Fibroblast of skin of abdomen (primary cell): ENCODE measurements around the gene PDE4A.
"Not testable (repeated sequence)": the region's sequence is repeated elsewhere in the genome, so short reads cannot be mapped to it uniquely, and the experiment has no call there.

Experiments
- DNase-seq: peaks from one replicate; pipeline ENCODE4 v3.0.0-alpha.2; 2013

The PDE4A gene

GRCh38 chr19:10424011-10424637 is 3.8 kb downstream of the PDE4A start:
- peak; percentile 69 for DNase-seq

GRCh38 chr19:10427169-10427568 is 6.8 kb downstream of the PDE4A start:
- DNase-seq = no peak

- DNase-seq = no peak
Measured at GRCh38 chr19:10428996-10429381, 8.7 kb downstream of the PDE4A start.

DNA sequence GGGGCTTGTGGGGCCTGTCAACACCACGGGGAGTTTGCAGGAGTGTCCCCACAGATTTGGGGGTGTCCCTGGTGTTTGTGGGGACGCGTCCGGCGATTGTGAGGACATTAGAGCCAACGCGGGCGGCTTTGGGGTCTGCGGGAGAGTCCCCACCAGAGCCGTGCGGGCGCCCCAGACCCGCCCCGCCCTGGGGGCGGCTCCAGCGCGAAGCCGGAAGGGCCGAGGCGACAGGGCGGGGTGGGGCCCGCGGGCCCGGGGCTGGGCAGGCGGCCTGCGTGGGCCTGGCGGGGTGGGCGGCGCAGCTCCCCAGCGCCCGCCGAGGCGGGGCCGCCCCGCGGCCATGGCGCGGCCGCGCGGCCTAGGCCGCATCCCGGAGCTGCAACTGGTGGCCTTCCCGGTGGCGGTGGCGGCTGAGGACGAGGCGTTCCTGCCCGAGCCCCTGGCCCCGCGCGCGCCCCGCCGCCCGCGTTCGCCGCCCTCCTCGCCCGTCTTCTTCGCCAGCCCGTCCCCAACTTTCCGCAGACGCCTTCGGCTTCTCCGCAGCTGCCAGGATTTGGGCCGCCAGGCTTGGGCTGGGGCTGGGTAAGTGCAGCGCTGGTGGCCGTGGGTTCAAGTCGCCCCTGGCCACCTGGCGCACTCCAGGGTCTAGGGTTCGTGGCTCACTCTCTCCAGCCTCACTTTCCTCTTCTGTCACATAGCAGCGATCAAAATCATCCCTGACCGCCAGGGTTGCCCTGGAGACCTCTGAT is 10.3 kb downstream of the PDE4A start:
- DNase-seq = no peak

DNA sequence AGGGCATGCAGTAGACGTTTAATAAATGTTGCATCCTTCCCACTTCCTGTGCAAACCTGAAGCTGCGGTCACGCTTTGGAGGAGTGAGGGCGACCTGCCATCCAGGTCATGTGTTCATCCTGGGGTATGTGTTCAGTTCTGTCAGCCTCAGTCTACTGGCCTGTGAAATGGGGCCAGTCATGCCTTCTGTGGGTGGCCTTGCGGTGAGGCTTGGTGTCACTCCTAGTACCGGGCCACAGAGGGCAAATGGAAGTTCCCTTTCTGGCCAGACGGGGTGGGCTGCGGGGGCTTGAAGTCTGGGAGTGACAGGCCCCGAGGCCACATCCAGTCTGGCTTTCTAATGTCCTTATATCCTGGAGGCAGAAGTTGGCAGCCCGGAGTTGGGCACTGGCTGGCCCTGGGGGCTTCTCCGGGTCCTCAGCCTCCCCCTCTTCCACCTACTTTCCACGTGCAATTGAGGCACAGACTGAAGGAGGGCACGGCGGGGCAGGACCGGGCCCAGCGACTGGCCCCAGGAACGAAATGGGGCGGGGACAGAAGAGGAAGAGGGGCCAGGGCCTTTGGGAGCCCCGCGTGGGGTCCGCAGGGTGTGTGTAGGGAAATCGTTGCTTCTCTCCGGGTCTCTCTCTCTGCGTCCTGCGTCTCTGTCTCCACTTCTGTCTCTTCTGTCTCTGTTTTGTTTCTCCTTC is 11.1 kb downstream of the PDE4A start:
- no peak for DNase-seq

- DNase-seq = no peak
Measured at GRCh38 chr19:10431943-10432735, 11.8 kb downstream of the PDE4A start.

- DNase-seq = no peak
Measured at GRCh38 chr19:10432736-10433130, 12.4 kb downstream of the PDE4A start.

DNA sequence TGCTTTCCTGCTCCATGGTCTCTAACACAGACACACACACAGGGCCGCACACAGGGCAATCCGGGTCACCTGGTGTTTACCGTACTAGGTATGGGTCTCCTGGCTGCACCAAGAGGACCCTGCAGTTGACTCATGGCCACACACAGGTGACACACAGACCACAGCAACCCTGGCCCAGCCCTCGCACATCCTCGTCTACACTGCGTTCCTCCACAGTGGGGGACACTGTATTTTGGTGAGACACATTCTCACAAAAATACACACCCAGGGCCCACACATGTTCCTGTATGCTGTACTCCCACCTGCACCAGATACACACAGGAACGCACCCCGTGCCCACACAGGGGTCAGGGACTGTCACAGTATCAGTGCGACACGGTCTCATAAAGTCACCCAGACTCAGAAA is 12.8 kb downstream of the PDE4A start:
- no peak for DNase-seq

DNA sequence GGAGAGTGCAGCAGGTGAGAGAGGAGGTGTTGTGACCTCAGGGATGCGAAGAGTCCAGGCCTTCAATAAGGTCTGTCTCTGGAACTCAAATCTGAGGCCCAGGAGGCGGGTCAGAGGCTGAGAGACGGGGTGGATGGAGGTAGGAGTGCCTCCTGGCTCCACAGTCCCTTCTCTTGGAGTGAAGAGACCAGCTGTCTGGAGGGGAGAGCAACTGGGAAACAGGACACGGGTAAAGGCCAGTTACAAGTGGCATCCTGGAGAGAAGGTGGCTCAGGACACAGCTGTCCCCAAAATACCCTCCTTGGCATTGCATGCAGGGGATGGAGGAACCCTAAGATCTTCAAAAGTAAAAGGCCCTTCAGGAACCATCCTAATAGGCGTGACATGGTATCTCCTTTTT is 19.2 kb downstream of the PDE4A start:
- no peak for DNase-seq

DNA sequence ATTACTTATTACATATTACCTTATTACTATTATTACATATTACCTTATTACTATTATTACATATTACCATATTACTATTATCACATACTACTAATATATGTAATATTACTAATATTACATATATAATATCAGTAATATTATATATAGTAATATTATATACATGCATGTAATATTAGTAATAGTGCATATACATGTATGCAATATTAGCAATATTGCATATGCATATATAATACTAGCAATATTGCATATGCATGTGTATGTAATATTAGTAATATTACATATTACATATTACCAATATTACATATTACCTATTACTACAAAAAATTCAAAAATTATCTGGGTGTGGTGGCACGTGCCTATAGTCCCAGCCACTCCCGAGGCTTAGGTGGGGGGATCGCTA is 22.4 kb downstream of the PDE4A start:
- DNase-seq = no peak

- DNase-seq = no peak
Measured at GRCh38 chr19:10449037-10449436, 28.7 kb downstream of the PDE4A start.

DNA sequence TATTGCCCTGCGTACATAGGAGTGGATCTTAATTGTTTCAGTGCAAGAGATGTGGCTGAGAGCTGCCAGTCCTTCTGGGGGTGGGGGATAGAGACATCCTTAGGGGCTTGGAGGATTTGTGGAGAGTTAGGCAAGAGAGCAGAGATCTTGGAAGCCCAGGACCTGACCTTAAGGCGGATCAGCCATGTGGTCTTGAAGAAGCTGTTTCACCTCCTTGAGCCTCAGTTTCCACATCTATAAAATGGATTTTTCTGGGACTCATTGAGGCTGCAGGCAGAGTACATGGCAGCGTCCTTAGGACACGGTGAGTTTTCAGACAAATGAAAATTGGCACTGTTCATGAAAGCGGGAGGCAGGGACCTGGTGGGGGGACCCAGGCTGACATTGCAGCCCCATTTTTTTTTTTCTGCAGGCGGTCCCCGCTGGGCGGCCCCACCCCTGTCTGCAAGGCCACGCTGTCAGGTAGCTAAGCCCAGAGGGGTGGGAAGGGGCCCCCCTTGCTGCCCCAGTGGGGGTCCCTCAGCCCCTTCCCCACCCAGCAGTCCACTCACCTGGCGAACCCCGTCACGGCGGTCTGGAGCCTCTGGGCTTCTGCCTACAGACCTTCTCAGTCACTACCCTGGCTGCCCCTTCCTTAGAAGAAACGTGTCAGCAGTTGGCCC is 30.0 kb downstream of the PDE4A start:
- no peak for DNase-seq

DNA sequence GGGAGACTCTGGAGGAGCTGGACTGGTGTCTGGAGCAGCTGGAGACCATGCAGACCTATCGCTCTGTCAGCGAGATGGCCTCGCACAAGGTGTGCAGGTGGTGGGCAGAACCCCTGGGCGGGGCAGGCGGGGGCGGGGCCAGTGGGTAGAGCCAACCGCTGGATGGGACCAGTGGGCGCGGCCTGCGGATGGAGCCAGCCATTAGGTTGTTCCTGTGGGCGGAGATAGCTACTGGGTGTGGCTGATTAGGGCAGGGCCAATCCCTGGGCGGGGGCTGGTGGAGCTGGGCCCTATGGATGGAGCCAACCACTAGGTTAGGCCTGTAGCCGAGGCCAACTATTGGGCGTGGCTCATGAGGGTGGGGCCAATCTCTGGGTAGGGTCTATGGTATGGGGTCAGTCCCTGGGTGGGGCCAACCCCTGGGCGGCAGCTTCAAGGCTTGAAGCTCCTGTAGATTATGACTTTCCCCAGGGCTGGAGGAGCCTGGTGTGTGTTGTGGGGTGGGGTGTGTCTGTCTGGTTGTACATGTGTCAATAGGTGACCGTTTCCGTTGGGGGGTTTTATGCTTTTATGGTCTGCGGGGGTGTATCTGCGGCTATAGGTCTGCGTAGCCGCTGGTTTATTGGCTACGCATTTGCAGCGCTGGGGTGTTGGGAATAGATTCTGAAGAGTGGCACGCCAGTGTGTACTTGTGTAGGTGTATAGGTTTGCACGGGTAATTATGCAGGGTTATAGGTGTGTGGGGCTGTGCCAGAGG is 30.7 kb downstream of the PDE4A start:
- DNase-seq = no peak

- DNase-seq = no peak
Measured at GRCh38 chr19:10452726-10453618, 32.6 kb downstream of the PDE4A start.

- DNase-seq = no peak
Measured at GRCh38 chr19:10453852-10454251, 33.5 kb downstream of the PDE4A start.

DNA sequence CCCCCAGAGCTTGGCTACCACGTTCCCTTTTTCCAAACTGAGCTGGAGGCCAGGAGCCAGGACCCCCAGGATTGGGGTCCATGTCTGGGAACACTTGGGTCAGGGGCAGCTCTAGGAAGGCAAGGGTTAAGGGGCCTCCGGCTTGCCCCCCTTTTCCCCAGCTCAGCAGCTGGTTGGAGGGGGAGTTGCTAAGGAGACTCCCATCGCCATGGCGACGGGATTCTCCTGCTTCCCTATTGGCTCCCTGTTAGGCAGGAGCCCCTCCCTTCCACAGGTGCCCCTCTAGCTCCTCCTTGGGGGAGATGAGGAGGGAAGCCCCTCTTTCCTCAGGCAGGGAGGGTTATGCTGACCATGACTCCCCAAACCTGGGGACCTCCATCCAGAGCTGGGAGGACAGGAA is 33.9 kb downstream of the PDE4A start:
- DNase-seq = no peak

GRCh38 chr19:10458733-10459132 is 38.4 kb downstream of the PDE4A start:
- DNase-seq = not testable (repeated sequence)

- no peak for DNase-seq
Measured at GRCh38 chr19:10460714-10461046, 40.3 kb downstream of the PDE4A start.

- peak; percentile 90 for DNase-seq
Measured at GRCh38 chr19:10461047-10461949, 41.0 kb downstream of the PDE4A start.

DNA sequence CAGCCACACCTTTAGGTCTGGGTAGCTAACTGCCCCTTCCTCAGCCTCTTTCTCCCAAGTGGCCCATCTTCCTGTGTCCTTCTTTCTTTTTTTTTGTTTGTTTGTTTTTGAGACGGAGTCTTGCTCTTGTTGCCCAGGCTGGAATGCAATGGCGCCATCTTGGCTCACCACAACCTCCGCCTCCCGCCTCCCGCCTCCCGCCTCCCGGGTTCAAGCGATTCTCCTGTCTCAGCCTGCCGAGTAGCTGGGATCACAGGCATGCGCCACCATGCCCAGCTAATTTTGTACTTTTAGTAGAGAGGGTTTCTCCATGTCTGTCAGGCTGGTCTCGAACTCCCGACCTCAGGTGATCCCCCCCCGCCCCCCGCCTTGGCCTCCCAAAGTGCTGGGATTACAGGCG is 41.7 kb downstream of the PDE4A start:
- not testable (repeated sequence) for DNase-seq
